Mesenchymal stem cell (in vitro differentiated cells and primary cell): ENCODE measurements around the gene PTPRE.

Source experiments
- DNase-seq: peaks from one replicate; pipeline ENCODE4 v3.0.0-alpha.2; 2013
- H2AFZ ChIP-seq: one replicate; pipeline ENCODE4 v1.6.1; 2013; ENCODE audit warnings: low read depth, mild to moderate bottlenecking, control low read depth, inconsistent platforms, low read length, moderate library complexity
- H2AK5ac ChIP-seq: 2 replicates; pipeline ENCODE4 v1.6.1; 2013; ENCODE audit warnings: low read length, moderate library complexity, mild to moderate bottlenecking, inconsistent platforms; ENCODE audit not compliant: severe bottlenecking
- H2BK120ac ChIP-seq: one replicate; pipeline ENCODE4 v1.6.1; 2013; ENCODE audit warnings: low read depth, mild to moderate bottlenecking, inconsistent platforms, low read length, moderate library complexity
- H2BK12ac ChIP-seq, 2 experiments: one replicate each; pipeline ENCODE4 v1.6.1; 2013; ENCODE audit warnings: inconsistent platforms in 2 of 2, low read length in 2 of 2, mild to moderate bottlenecking in 2 of 2, moderate library complexity in 2 of 2, control low read depth in 1 of 2
- H2BK15ac ChIP-seq: one replicate; pipeline ENCODE4 v1.6.1; 2013; ENCODE audit warnings: mild to moderate bottlenecking, low read depth, inconsistent platforms; ENCODE audit not compliant: poor library complexity, severe bottlenecking
- H2BK5ac ChIP-seq: 2 replicates; pipeline ENCODE4 v1.6.1; 2013; ENCODE audit warnings: low read depth, mild to moderate bottlenecking, low read length, control low read depth, inconsistent platforms; ENCODE audit not compliant: poor library complexity, severe bottlenecking
- H3K14ac ChIP-seq, 2 experiments: one replicate each; pipeline ENCODE4 v1.6.1; 2013; ENCODE audit warnings: inconsistent platforms in 2 of 2, low read length in 2 of 2, control low read depth in 1 of 2, mild to moderate bottlenecking in 1 of 2, moderate library complexity in 1 of 2
- H3K18ac ChIP-seq, 2 experiments: one replicate each; pipeline ENCODE4 v1.6.1; 2013; ENCODE audit warnings: inconsistent platforms in 2 of 2, low read length in 2 of 2, control low read depth in 1 of 2, low read depth in 1 of 2, mild to moderate bottlenecking in 1 of 2
- H3K23ac ChIP-seq, 2 experiments: one replicate each; pipeline ENCODE4 v1.6.1; 2013; ENCODE audit warnings: inconsistent platforms in 2 of 2, low read length in 2 of 2, mild to moderate bottlenecking in 2 of 2, moderate library complexity in 2 of 2, control low read depth in 1 of 2
- H3K27ac ChIP-seq: 2 replicates; pipeline ENCODE4 v1.5.1; 2013; ENCODE audit warnings: mild to moderate bottlenecking, moderate library complexity, low read length, control low read depth, inconsistent platforms; ENCODE audit not compliant: poor library complexity, severe bottlenecking
- H3K27me3 ChIP-seq, 2 experiments: 2 replicates each; pipeline versions ENCODE4 v1.6.1 to v1.7.0; 2013; ENCODE audit warnings: low read length in 2 of 2, mild to moderate bottlenecking in 2 of 2, moderate library complexity in 2 of 2, control low read depth in 1 of 2, inconsistent platforms in 1 of 2; ENCODE audit not compliant: control insufficient read depth in 1 of 2, insufficient read depth in 1 of 2
- H3K36me3 ChIP-seq, 2 experiments: 2 replicates each; pipeline versions ENCODE4 v1.6.1 to v1.7.0; 2013; ENCODE audit warnings: low read length in 2 of 2, control low read depth in 1 of 2, inconsistent platforms in 1 of 2, low read depth in 1 of 2, mild to moderate bottlenecking in 1 of 2; ENCODE audit not compliant: insufficient read depth in 2 of 2, control insufficient read depth in 1 of 2
- H3K4ac ChIP-seq, 2 experiments: one replicate each; pipeline ENCODE4 v1.6.1; 2013; ENCODE audit warnings: inconsistent platforms in 2 of 2, low read length in 2 of 2, mild to moderate bottlenecking in 2 of 2, moderate library complexity in 2 of 2, control low read depth in 1 of 2, low read depth in 1 of 2
- H3K4me1 ChIP-seq: 2 replicates; pipeline ENCODE4 v1.6.1; 2013; ENCODE audit warnings: low read depth, low read length, control low read depth; ENCODE audit not compliant: control insufficient read depth, insufficient read depth
- H3K4me2 ChIP-seq: 2 replicates; pipeline ENCODE4 v1.6.1; 2013; ENCODE audit warnings: low read length, mild to moderate bottlenecking, inconsistent platforms; ENCODE audit not compliant: poor library complexity, severe bottlenecking
- H3K4me3 ChIP-seq, 2 experiments: 2 replicates each; pipeline versions ENCODE4 v1.5.1 to v1.7.0; 2013; ENCODE audit warnings: low read length in 2 of 2, mild to moderate bottlenecking in 2 of 2, control low read depth in 1 of 2, low read depth in 1 of 2; ENCODE audit not compliant: insufficient read depth in 1 of 2
- H3K79me1 ChIP-seq: replicated peaks from 2 replicates; pipeline ENCODE4 v1.6.1; 2013; ENCODE audit warnings: mild to moderate bottlenecking, control low read depth, low read length, inconsistent platforms; ENCODE audit not compliant: poor library complexity, severe bottlenecking
- H3K9ac ChIP-seq: 2 replicates; pipeline ENCODE4 v1.7.0; 2013; ENCODE audit warnings: mild to moderate bottlenecking, low read length, moderate library complexity
- H3K9me3 ChIP-seq: 2 replicates; pipeline ENCODE4 v1.7.0; 2013; ENCODE audit warnings: mild to moderate bottlenecking, low read length; ENCODE audit not compliant: control insufficient read depth
- H4K8ac ChIP-seq: one replicate; pipeline ENCODE4 v1.6.1; 2013; ENCODE audit warnings: inconsistent platforms, mild to moderate bottlenecking, low read length, moderate library complexity
- H4K91ac ChIP-seq: one replicate; pipeline ENCODE4 v1.6.1; 2013; ENCODE audit warnings: mild to moderate bottlenecking, low read length, inconsistent platforms
- WGBS: methylation state at CpG from one replicate; pipeline ENCODE4 v1.1.7; 2013; ENCODE audit warnings: mixed read lengths; 5-methylcytosine and 5-hydroxymethylcytosine counted together

The PTPRE gene

GRCh38 chr10:127942811-127943210 is 35.9 kb downstream of the PTPRE start:
- no peak overlapping the region for H2BK5ac ChIP-seq
- no peak overlapping the region for H3K14ac ChIP-seq
- no peak overlapping the region for H3K27ac ChIP-seq
- H4K8ac ChIP-seq: peak overlapping the region; percentile 79
- H3K18ac ChIP-seq: peak overlapping the region in 1 of 2 experiments; percentile 49
- no peak overlapping the region for H3K9ac ChIP-seq
- no peak overlapping the region for H3K4me3 ChIP-seq
- no peak overlapping the region for H2AK5ac ChIP-seq
- H3K4ac ChIP-seq: no peak overlapping the region
- WGBS: 46% methylated on average over 7 of the region's 7 CpGs
- no peaks in the 10 kb centered on the region for H3K27me3 ChIP-seq
- H2AFZ ChIP-seq: no peak overlapping the region
- H3K9me3 ChIP-seq: no peaks in the 10 kb centered on the region
- DNase-seq: peak; percentile 35
- no peak overlapping the region for H2BK12ac ChIP-seq
- H2BK120ac ChIP-seq: no peak overlapping the region
- H3K23ac ChIP-seq: no peak overlapping the region
- no peaks in the 10 kb centered on the region for H3K79me1 ChIP-seq
- no peaks in the 10 kb centered on the region for H3K36me3 ChIP-seq
- H4K91ac ChIP-seq: no peak overlapping the region
- H2BK15ac ChIP-seq: no peak overlapping the region
- H3K4me2 ChIP-seq: no peak overlapping the region
- H3K4me1 ChIP-seq: peaks cover 9% of the 10 kb centered on the region

- Histone ChIP-seq H4K8ac (peak overlapping the region; percentile 62), H2BK15ac (no peak overlapping the region), H2BK120ac (peak overlapping the region; percentile 83), H3K4me1 (peaks cover 9% of the 10 kb centered on the region), H4K91ac (peak overlapping the region; percentile 93), H3K79me1 (no peaks in the 10 kb centered on the region), H3K4ac (peak overlapping the region; percentile 39 to 67), H3K27ac (no peak overlapping the region), H3K27me3 (no peaks in the 10 kb centered on the region), H3K23ac (peak overlapping the region in 1 of 2 experiments; percentile 47), H3K4me3 (no peak overlapping the region), H3K9ac (no peak overlapping the region), H2AK5ac (no peak overlapping the region), H3K4me2 (no peak overlapping the region), H3K14ac (peak overlapping the region in 1 of 2 experiments; percentile 96), H3K18ac (peak overlapping the region; percentile 58 to 77), H3K9me3 (no peaks in the 10 kb centered on the region), H3K36me3 (no peaks in the 10 kb centered on the region), H2BK12ac (peak overlapping the region; percentile 69 to 98), H2BK5ac (no peak overlapping the region), H2AFZ (no peak overlapping the region)
- peak; percentile 19 for DNase-seq
- 76% methylated on average over 10 of the region's 10 CpGs for WGBS
Measured at GRCh38 chr10:127943336-127943910, 36.5 kb downstream of the PTPRE start.

- Histone ChIP-seq H3K4me1 (peaks cover 9% of the 10 kb centered on the region), H3K4ac (no peak overlapping the region), H3K27ac (no peak overlapping the region), H3K27me3 (no peaks in the 10 kb centered on the region), H2BK12ac (no peak overlapping the region), H2AFZ (no peak overlapping the region), H3K4me2 (no peak overlapping the region), H3K36me3 (no peaks in the 10 kb centered on the region), H3K9me3 (no peaks in the 10 kb centered on the region), H2BK120ac (no peak overlapping the region), H2BK15ac (no peak overlapping the region), H2AK5ac (no peak overlapping the region), H2BK5ac (no peak overlapping the region), H3K18ac (no peak overlapping the region), H3K79me1 (no peaks in the 10 kb centered on the region), H3K4me3 (no peak overlapping the region), H4K8ac (no peak overlapping the region), H3K9ac (no peak overlapping the region), H3K23ac (no peak overlapping the region), H3K14ac (no peak overlapping the region), H4K91ac (no peak overlapping the region)
- DNase-seq: no peak
- 88% methylated on average over 2 of the region's 2 CpGs for WGBS
Measured at GRCh38 chr10:127944256-127944655, 37.4 kb downstream of the PTPRE start.

- Histone ChIP-seq H2AK5ac (no peak overlapping the region), H3K4me2 (no peak overlapping the region)
- WGBS: 63% methylated on average over 2 of the region's 2 CpGs
Measured at GRCh38 chr10:127945341-127945758, 38.4 kb downstream of the PTPRE start.

More at GRCh38 chr10:127945341-127945758, 38.4 kb downstream of the PTPRE start:
- Histone ChIP-seq H3K9me3 (no peaks in the 10 kb centered on the region), H3K4me1 (peaks cover 6% of the 10 kb centered on the region), H3K4me3 (no peak overlapping the region), H2BK12ac (no peak overlapping the region), H3K4ac (no peak overlapping the region), H3K9ac (no peak overlapping the region), H3K18ac (no peak overlapping the region), H2BK15ac (no peak overlapping the region), H2AFZ (no peak overlapping the region), H2BK5ac (no peak overlapping the region), H2BK120ac (no peak overlapping the region), H3K27me3 (no peaks in the 10 kb centered on the region), H3K14ac (no peak overlapping the region), H4K8ac (no peak overlapping the region), H3K36me3 (no peaks in the 10 kb centered on the region), H3K27ac (no peak overlapping the region), H3K79me1 (no peaks in the 10 kb centered on the region), H4K91ac (no peak overlapping the region), H3K23ac (no peak overlapping the region)
- peak; percentile 70 for DNase-seq
